ENCODE results near the gene ADGRF5. TPM values are rescaled to one million over a fixed set of nuclear protein-coding genes. Genes with fewer than 3 reads are reported as not detected.

The ADGRF5 gene
- total and polyA plus RNA-seq, 10 of the 15 experiments (the other 5 are each of a cell fraction or from before 2014, with no cell fraction given), result 0.01 to 0.13 TPM; not detected in 8

GRCh38 chr6:46915380-46915779, 6.4 kb downstream of the ADGRF5 start:
- no peaks in the 10 kb centered on the region for H3K4me1 ChIP-seq (ENCODE audit: control insufficient read depth, insufficient read depth, low read length)
- intact Hi-C loops (cut with micrococcal nuclease; ENCODE audit: unreplicated experiment) (no loop called here), in situ Hi-C loops (cut with MboI) (no loop called here)
- POLR2A ChIA-PET, result no interaction called here
- H3K79me2 ChIP-seq (ENCODE audit: control insufficient read depth, insufficient read depth, low read length), result no peaks in the 10 kb centered on the region
- ATAC-seq (no peak), DNase-seq (ENCODE audit: low read depth, low spot score) (no peak), FAIRE-seq (no peak)
- no peak overlapping the region for H3K4me2 ChIP-seq (ENCODE audit: control insufficient read depth, insufficient read depth)
- no peak overlapping the region for H3K9ac ChIP-seq (ENCODE audit: control insufficient read depth, insufficient read depth, low read length)
- SMC1A ChIA-PET (ENCODE audit: uncharacterized antibody, unreplicated experiment), result no interaction called here
- no peak overlapping the region for H2AFZ ChIP-seq (ENCODE audit: control insufficient read depth, low read depth, low read length)
- CTCF ChIA-PET, result no interaction called here
- RAD21 ChIA-PET (ENCODE audit: unreplicated experiment), result no interaction called here
- no peaks in the 10 kb centered on the region for H3K36me3 ChIP-seq (ENCODE audit: control insufficient read depth in 2 of 2, insufficient read depth in 2 of 2, low read length in 1 of 2)
- H4K20me1 ChIP-seq (ENCODE audit: control insufficient read depth, insufficient read depth), result no peaks in the 10 kb centered on the region
- no peaks in the 10 kb centered on the region for H3K9me3 ChIP-seq (replicated peaks; ENCODE audit: control insufficient read depth, insufficient read depth, low read length)
- H3K27ac ChIP-seq (ENCODE audit: control insufficient read depth, insufficient read depth), result no peak overlapping the region
- no TSS peak for BruUV-seq (replicated peaks)
- no peaks in the 10 kb centered on the region for H3K27me3 ChIP-seq (replicated peaks in 1 of 2; ENCODE audit: control insufficient read depth in 2 of 2, insufficient read depth in 2 of 2, low read length in 1 of 2)
- no peak overlapping the region for H3K4me3 ChIP-seq
- TF ChIP-seq NKRF (conservative IDR thresholded peaks at IDR 0.05) (no peak), KAT2A (conservative IDR thresholded peaks at IDR 0.05; ENCODE audit: control insufficient read depth, low read depth, low read length) (no peak), PRDM15 (CRISPR knock-in tag; IDR thresholded peaks at IDR 0.05) (no peak), RBBP5 (conservative IDR thresholded peaks at IDR 0.05) (no peak), RB1 (IDR thresholded peaks at IDR 0.05; ENCODE audit: borderline replicate concordance) (no peak), BCLAF1 (IDR thresholded peaks at IDR 0.05) (no peak), TARDBP (IDR thresholded peaks at IDR 0.05; ENCODE audit: borderline replicate concordance) (no peak), CEBPZ (IDR thresholded peaks at IDR 0.05; ENCODE audit: low read depth, low read length) (no peak), ELK1 (IDR thresholded peaks at IDR 0.05; ENCODE audit: low read depth, low read length) (no peak), STAT1 (conservative IDR thresholded peaks at IDR 0.05) (no peak), ZNF207 (IDR thresholded peaks at IDR 0.05; ENCODE audit: borderline replicate concordance) (no peak), TBL1XR1 (IDR thresholded peaks at IDR 0.05; ENCODE audit: low read depth, low read length) (no peak)

Measured in GM12878 (cell line).